Skeletal muscle tissue (tissue), 4 donors: Measurements from ENCODE around the gene ZNF536. TPM values are rescaled to one million over a fixed set of nuclear protein-coding genes. Genes with fewer than 3 reads are reported as not detected.
"Not testable (repeated sequence)": the region's sequence is repeated elsewhere in the genome, so short reads cannot be mapped to it uniquely, and the experiment has no call there.

ENCODE experiments used
- H3K27ac ChIP-seq: one replicate; pipeline ENCODE4 v1.7.0; 2013; ENCODE audit warnings: mild to moderate bottlenecking, low read depth, low read length, inconsistent platforms
- H3K27me3 ChIP-seq, 3 donors: one replicate each; pipeline ENCODE4 v1.7.0; 2013; ENCODE audit warnings: low read length in 3 of 3; ENCODE audit not compliant: control insufficient read depth in 3 of 3, insufficient read depth in 3 of 3
- H3K36me3 ChIP-seq, 3 donors: one replicate each; pipeline ENCODE4 v1.7.0; 2013; ENCODE audit warnings: low read length in 3 of 3; ENCODE audit not compliant: control insufficient read depth in 3 of 3, insufficient read depth in 3 of 3
- H3K4me1 ChIP-seq, 3 donors: one replicate each; pipeline ENCODE4 v1.7.0; 2013; ENCODE audit warnings: low read length in 3 of 3, mild to moderate bottlenecking in 3 of 3; ENCODE audit not compliant: control insufficient read depth in 3 of 3, insufficient read depth in 3 of 3
- H3K4me3 ChIP-seq, 3 donors: one replicate each; pipeline ENCODE4 v1.7.0; 2013; ENCODE audit warnings: low read length in 3 of 3
- H3K9ac ChIP-seq, 3 donors: one replicate each; pipeline ENCODE4 v1.7.0; 2013; ENCODE audit warnings: low read length in 3 of 3, mild to moderate bottlenecking in 3 of 3, moderate library complexity in 2 of 3, low read depth in 1 of 3
- H3K9me3 ChIP-seq, 3 donors: one replicate each; pipeline ENCODE4 v1.7.0; 2013; ENCODE audit warnings: low read length in 3 of 3; ENCODE audit not compliant: control insufficient read depth in 3 of 3
- total RNA-seq: library from RNA; depleted of rRNA; stranded (reverse); fragments of >200 nt; gene quantifications from one replicate; pipeline ENCODE4 v1.2.3, GENCODE V29; 2014
- donor health status: Osteomylitis.

The ZNF536 gene
- total RNA-seq, 1 donor from 2014 or later, result 3.1 TPM

DNA sequence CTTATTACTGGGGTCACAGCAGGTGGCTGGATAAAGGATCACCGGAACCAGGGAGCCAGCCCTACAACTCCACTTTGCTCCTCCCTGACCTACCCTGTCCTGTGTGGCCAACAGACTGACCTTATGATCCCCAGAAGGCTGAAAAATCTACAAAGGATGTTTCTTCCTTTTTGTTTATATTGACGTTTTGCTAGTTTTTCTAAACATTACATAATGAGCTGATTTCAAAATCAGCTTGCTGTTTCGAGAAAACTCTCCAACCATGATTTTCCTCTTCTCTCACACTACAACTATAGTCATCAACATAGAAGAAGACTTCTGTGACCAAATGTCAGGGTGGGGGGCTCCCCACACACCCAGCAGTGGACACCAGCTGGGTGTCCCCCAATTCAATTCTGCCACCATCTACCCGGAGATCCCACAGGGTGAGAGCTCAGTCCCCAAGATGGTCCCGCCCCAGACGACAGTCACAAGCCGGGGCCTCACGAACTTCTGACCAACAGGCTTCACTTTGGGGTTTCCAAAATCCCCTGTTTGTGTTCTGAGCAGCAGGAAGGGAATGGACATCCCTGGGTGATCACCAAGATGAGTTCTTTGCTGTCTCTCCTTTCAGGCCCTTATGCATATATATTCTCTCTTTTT, 35.0 kb downstream of the ZNF536 start:
- Histone ChIP-seq H3K9me3 (no peaks in the 10 kb centered on the region), H3K4me3 (no peak overlapping the region), H3K27me3 (peaks cover 0 to 3% (median 0%) of the 10 kb centered on the region in 3 donors), H3K4me1 (peaks cover 0 to 5% (median 0%) of the 10 kb centered on the region in 3 donors), H3K36me3 (no peaks in the 10 kb centered on the region), H3K27ac (no peak overlapping the region), H3K9ac (peak overlapping the region in 1 of 3 donors; percentile 3)

DNA sequence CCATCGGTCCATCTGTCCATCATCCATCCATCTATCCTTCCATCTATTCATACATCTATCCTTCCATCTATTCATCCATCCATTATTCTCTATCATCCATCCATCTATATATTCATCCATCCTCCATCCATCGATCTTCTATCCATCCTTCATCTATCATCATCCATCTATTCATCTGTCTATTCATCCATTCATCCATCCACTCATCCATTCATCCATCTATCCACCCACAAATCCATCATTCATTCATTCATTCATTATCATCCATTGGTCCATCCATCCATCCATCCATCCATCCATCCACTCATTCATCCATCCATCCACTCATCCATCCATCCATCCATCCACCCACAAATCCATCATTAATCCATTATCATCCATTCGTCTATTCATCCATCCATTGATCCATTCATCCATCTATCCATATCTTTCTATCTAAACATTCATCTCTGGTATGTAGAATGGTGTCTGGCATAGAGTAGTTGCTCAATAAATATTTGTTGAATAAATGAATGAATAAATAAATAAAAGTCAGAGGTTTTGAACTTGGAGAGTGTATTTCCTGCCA, 36.6 kb downstream of the ZNF536 start:
- H3K4me3 ChIP-seq, result no peak overlapping the region
- no peaks in the 10 kb centered on the region for H3K36me3 ChIP-seq
- no peaks in the 10 kb centered on the region for H3K9me3 ChIP-seq
- peaks cover 0 to 3% (median 0%) of the 10 kb centered on the region in 3 donors for H3K27me3 ChIP-seq
- no peak overlapping the region for H3K27ac ChIP-seq
- H3K4me1 ChIP-seq, result peaks cover 0 to 5% (median 0%) of the 10 kb centered on the region in 3 donors
- H3K9ac ChIP-seq, result no peak overlapping the region

DNA sequence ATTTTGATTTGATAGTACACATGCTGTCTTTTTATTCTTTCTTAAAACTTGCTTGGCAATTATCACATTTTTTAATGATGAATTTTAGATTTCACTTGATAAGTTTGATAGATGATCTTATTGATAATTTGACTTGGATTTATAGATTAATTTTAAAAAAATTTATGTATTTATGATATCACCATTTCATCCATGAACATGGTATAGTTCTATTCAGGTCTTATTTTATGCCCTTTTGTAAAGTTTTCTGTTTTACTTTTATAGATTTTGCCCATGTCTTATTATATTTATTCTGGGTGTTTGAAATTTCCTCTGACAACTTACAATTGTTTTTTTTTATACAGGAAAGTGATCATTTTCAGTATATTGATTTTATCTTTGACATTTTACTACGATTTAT, 39.5 kb downstream of the ZNF536 start:
- Histone ChIP-seq H3K36me3 (no peaks in the 10 kb centered on the region), H3K4me3 (no peak overlapping the region), H3K4me1 (peaks cover 0 to 3% (median 0%) of the 10 kb centered on the region in 3 donors), H3K27me3 (no peaks in the 10 kb centered on the region), H3K27ac (no peak overlapping the region), H3K9ac (no peak overlapping the region), H3K9me3 (no peaks in the 10 kb centered on the region)

DNA sequence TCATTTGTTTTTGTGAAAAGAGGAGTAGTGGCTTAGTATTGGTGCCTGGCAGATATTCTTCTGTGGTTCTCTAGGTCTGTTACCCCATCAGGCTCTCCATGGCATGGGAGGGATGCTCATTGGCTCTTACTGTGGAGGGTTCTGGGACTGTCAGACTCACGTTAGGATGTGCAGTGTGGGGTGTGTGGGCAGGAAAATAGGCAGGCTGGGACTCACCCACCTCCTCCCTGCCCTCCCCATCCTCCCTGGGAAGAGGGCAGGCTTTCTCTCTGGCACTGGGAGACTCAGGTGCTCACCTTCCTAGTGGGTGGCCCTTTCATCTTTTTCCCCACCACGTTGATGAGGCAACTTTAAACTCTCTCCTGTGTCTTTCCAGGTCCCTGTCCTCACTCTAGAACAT, 44.2 kb downstream of the ZNF536 start:
- no peak overlapping the region for H3K4me3 ChIP-seq
- no peaks in the 10 kb centered on the region for H3K9me3 ChIP-seq
- H3K36me3 ChIP-seq, result no peaks in the 10 kb centered on the region
- H3K27ac ChIP-seq, result no peak overlapping the region
- H3K9ac ChIP-seq, result no peak overlapping the region
- peaks cover 0 to 6% (median 0%) of the 10 kb centered on the region in 3 donors for H3K27me3 ChIP-seq
- no peaks in the 10 kb centered on the region for H3K4me1 ChIP-seq

DNA sequence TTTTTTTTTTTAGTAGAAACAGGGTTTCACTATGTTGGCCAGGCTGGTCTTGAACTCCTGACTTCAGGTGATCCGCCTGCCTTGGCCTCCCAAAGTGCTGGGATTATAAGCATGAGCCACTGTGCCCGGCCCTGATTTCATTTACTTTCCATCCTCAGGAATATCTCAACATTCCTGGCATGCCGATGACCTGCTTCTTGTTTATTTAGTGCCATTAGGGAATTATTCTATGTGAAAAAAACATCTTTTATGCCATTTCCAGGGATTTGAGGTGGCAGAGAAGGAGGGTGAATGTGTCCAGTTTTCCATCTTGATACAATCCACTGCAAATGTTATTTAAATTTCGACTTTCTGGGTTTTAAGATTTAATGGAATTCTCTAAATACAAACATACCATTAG, 45.0 kb downstream of the ZNF536 start:
- H3K9me3 ChIP-seq, H3K27me3 ChIP-seq, H3K9ac ChIP-seq, H3K4me1 ChIP-seq, H3K4me3 ChIP-seq, H3K36me3 ChIP-seq, H3K27ac ChIP-seq: not testable (repeated sequence)

DNA sequence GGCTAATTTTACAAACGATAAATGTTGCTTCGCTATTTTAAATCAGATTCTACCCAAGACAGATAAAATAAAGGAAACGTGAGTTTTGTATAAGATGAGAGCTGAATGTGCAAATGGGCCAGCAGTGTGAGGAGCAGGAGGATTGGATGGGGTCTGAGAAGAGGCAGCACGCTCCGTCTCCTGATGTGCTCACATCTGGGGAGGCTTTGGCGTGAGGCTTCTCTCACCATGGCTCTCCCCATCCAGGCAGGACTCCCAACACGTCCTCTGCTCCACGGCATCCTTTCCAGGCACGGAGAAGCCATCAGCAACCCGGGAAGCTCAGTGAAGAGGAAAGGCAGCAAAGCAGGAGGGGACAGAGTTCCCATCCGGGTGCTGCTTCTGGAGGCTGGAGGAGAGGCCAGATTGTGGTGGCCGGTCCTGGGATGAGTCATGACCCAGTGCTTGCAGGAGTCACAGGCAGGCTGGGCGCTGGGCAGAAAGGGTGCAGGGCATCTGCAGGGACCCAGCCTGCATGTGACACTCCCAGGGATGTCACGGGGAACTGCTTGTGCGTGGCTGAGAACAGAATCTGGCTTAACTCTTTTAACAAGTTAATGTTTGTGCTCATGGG, 47.5 kb downstream of the ZNF536 start:
- Histone ChIP-seq H3K27ac (no peak overlapping the region), H3K27me3 (peaks cover 0 to 9% (median 3%) of the 10 kb centered on the region in 3 donors), H3K9ac (no peak overlapping the region), H3K36me3 (no peaks in the 10 kb centered on the region), H3K4me3 (no peak overlapping the region), H3K9me3 (no peaks in the 10 kb centered on the region), H3K4me1 (no peaks in the 10 kb centered on the region)

DNA sequence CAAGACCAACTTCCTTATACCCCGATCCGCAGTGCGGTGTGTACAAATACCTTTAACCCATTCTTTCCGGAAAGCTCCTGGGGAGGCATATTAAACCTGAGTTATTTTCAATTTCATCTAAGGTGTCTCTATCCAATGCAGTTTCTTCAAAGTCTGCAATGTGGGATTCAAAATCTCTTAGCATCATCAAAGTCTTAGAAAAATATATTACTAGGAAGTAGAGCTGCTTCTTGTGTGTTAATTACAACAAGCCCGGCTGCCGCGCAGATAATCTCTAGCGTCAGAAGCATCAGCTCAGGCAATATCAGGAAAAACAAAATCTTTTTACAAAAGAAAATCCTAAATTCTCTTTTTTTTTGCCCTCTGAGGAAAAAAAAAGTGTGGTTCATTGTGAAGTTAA, 48.1 kb downstream of the ZNF536 start:
- no peaks in the 10 kb centered on the region for H3K4me1 ChIP-seq
- H3K9ac ChIP-seq, result no peak overlapping the region
- peaks cover 0 to 9% (median 3%) of the 10 kb centered on the region in 3 donors for H3K27me3 ChIP-seq
- H3K36me3 ChIP-seq, result no peaks in the 10 kb centered on the region
- no peaks in the 10 kb centered on the region for H3K9me3 ChIP-seq
- no peak overlapping the region for H3K4me3 ChIP-seq
- H3K27ac ChIP-seq, result no peak overlapping the region

DNA sequence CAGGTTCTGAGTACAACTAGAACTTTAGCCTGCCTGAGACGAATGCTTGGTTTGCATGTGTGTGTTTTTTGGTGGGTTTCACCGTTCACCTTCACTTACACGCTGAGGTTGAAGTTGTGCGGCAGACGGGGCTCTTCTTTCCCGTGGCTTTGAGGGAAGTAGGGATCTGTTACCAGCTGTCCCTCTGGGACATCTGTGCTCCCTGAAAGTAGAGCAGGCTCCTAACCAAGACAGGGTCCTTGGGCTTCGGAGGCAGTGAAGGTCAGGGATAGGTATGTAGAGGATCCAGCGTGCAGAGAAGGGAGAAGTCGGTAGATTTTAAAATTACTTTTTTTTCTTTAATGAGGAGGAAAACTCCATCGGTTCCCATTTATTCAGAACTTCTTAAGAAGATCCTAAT, 48.7 kb downstream of the ZNF536 start:
- no peaks in the 10 kb centered on the region for H3K36me3 ChIP-seq
- H3K27ac ChIP-seq, result no peak overlapping the region
- no peak overlapping the region for H3K9ac ChIP-seq
- no peaks in the 10 kb centered on the region for H3K4me1 ChIP-seq
- no peak overlapping the region for H3K4me3 ChIP-seq
- H3K27me3 ChIP-seq, result peaks cover 0 to 9% (median 3%) of the 10 kb centered on the region in 3 donors
- H3K9me3 ChIP-seq, result no peaks in the 10 kb centered on the region

DNA sequence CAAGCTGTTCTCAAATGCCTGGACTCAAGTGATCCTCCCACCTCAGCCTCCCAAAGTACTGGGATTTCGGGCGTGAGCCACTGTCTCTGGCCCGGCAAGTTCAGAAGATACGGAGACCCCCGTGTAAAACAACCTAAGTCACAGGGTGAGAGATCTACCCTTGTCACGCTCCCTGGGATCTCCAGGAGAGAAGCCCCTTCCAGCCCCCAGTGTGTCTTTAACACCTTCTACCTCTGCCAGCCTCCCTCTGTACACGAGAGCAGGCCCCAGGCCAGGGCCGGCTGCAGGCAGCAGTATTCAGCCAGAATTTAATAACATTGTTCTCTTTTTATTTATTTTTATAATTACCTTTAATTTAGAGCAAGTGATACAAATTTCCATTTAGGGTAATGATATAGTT, 49.4 kb downstream of the ZNF536 start:
- no peak overlapping the region for H3K27ac ChIP-seq

DNA sequence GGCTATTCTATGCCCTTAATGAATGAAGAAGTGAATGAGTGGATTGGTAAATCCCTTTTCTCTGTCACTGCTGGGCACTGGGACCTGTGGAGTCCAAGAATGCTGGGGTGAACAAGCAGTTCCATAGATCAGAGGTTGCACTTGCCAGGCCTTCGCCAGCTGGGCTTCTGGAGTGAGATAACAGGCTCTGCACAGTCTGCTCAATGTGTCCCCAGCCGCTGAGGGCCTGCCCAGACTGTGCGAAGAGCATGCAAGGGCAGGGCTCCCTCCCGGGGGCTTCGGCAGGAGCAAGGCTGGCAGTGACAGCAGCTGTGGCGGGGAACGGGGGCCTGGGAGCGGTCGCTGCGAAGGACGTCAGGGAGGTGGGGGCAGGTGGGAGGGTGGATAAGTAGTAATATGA, 51.3 kb downstream of the ZNF536 start:
- Histone ChIP-seq H3K36me3 (no peaks in the 10 kb centered on the region), H3K27me3 (peaks cover 0 to 9% (median 3%) of the 10 kb centered on the region in 3 donors), H3K27ac (no peak overlapping the region), H3K4me3 (no peak overlapping the region), H3K4me1 (no peaks in the 10 kb centered on the region), H3K9me3 (no peaks in the 10 kb centered on the region), H3K9ac (no peak overlapping the region)

More for the DNA sequence above, 49.4 kb downstream of the ZNF536 start:
- H3K9ac ChIP-seq, result no peak overlapping the region
- no peak overlapping the region for H3K4me3 ChIP-seq
- H3K27me3 ChIP-seq, result peaks cover 0 to 9% (median 3%) of the 10 kb centered on the region in 3 donors
- no peaks in the 10 kb centered on the region for H3K9me3 ChIP-seq
- no peaks in the 10 kb centered on the region for H3K36me3 ChIP-seq
- H3K4me1 ChIP-seq, result no peaks in the 10 kb centered on the region
